SK-N-SH (cell line): ENCODE results near the gene TSPAN4. TPM values are rescaled to one million over a fixed set of nuclear protein-coding genes. Genes with fewer than 3 reads are reported as not detected.

ENCODE experiments used
- CTCF ChIA-PET: fragments of 300-600, 350-600 bp; formaldehyde crosslinking; extraction: SDS; loops from one replicate; lab custom pipeline; 2021; lab: Yijun Ruan, JAX
- POLR2A ChIA-PET: fragments of 350-600 bp; sonication (Branson Sonifier 250); formaldehyde crosslinking; extraction: SDS; loops from one replicate; lab custom pipeline; 2020; ENCODE audit warnings: antibody characterized with exemption, inconsistent platforms; lab: Yijun Ruan, JAX
- DNase-seq: peaks from one replicate; pipeline ENCODE4 v3.0.0; 2012
- H2AFZ ChIP-seq: fragments of 200-600 bp; sonication (generic); 2 replicates; pipeline ENCODE4 v1.8.1; 2016; ENCODE audit warnings: antibody characterized with exemption, mild to moderate bottlenecking, low read depth
- H3F3A ChIP-seq: fragments of 200-600 bp; sonication (generic); replicated peaks from 2 replicates; pipeline ENCODE3; 2016; ENCODE audit warnings: antibody characterized with exemption, mild to moderate bottlenecking; ENCODE audit not compliant: insufficient read depth
- H3K27ac ChIP-seq, 2 experiments: fragments of 200-500 bp in 1 of 2; fragments of 200-600 bp in 1 of 2; sonication (Bioruptor generic) in 1 of 2; sonication (generic), shearing (Covaris generic) in 1 of 2; 2 replicates each; pipeline versions ENCODE4 v1.5.1 to v1.6.1; 2014 to 2016; ENCODE audit warnings: low read depth in 2 of 2, inconsistent platforms in 1 of 2, low read length in 1 of 2, mild to moderate bottlenecking in 1 of 2, mixed read lengths in 1 of 2
- H3K27me3 ChIP-seq: fragments of 200-600 bp; sonication (generic), shearing (Covaris generic); 2 replicates; pipeline ENCODE4 v1.6.1; 2016; ENCODE audit warnings: mixed run types; ENCODE audit not compliant: insufficient read depth
- H3K36me3 ChIP-seq, 2 experiments: fragments of 200-500 bp in 1 of 2; fragments of 200-600 bp in 1 of 2; sonication (Bioruptor generic) in 1 of 2; sonication (generic) in 1 of 2; replicated peaks in 1 of 2; 2 replicates each; pipeline versions ENCODE3 to v1.5.1; 2014 to 2016; ENCODE audit warnings: low read length in 1 of 2, mild to moderate bottlenecking in 1 of 2; ENCODE audit not compliant: insufficient read depth in 2 of 2, control insufficient read depth in 1 of 2
- H3K4me1 ChIP-seq, 2 experiments: fragments of 200-500 bp in 1 of 2; fragments of 200-600 bp in 1 of 2; sonication (Bioruptor generic) in 1 of 2; sonication (generic), shearing (Covaris generic) in 1 of 2; 2 replicates each; pipeline versions ENCODE4 v1.5.1 to v1.6.1; 2014 to 2016; ENCODE audit warnings: low read depth in 1 of 2, low read length in 1 of 2, mixed run types in 1 of 2; ENCODE audit not compliant: insufficient read depth in 2 of 2, control insufficient read depth in 1 of 2
- H3K4me2 ChIP-seq: fragments of 200-600 bp; sonication (generic), shearing (Covaris generic); 2 replicates; pipeline ENCODE4 v1.6.1; 2017; ENCODE audit warnings: mixed run types
- H3K4me3 ChIP-seq, 2 experiments: fragments of 200-500 bp in 1 of 2; fragments of 200-600 bp in 1 of 2; sonication (Bioruptor generic) in 1 of 2; sonication (generic), shearing (Covaris generic) in 1 of 2; 2 replicates each; pipeline versions ENCODE4 v1.5.1 to v1.8.1; 2014 to 2016; ENCODE audit warnings: low read depth in 2 of 2, inconsistent platforms in 1 of 2, low read length in 1 of 2, mild to moderate bottlenecking in 1 of 2, mixed read lengths in 1 of 2, moderate library complexity in 1 of 2
- H3K79me2 ChIP-seq: fragments of 200-600 bp; sonication (generic); 2 replicates; pipeline ENCODE4 v1.8.1; 2017; ENCODE audit warnings: mild to moderate bottlenecking; ENCODE audit not compliant: insufficient read depth
- H3K9ac ChIP-seq: fragments of 200-600 bp; sonication (generic); 2 replicates; pipeline ENCODE4 v1.6.1; 2017; ENCODE audit warnings: mixed run types
- H3K9me2 ChIP-seq: fragments of 200-600 bp; sonication (generic); 2 replicates; pipeline ENCODE4 v1.6.1; 2017; ENCODE audit warnings: mixed run types
- H3K9me3 ChIP-seq: fragments of 200-600 bp; sonication (generic); 2 replicates; pipeline ENCODE4 v1.6.1; 2017; ENCODE audit warnings: mixed run types, mild to moderate bottlenecking, moderate library complexity
- H4K20me1 ChIP-seq: fragments of 200-600 bp; sonication (generic); 2 replicates; pipeline ENCODE4 v1.6.1; 2017; ENCODE audit warnings: mild to moderate bottlenecking, mixed run types; ENCODE audit not compliant: insufficient read depth
- ELF1 ChIP-seq: IDR thresholded peaks from 2 replicates; pipeline ENCODE4 v1.4.0; 2012
- FOXJ3 ChIP-seq: sonication (generic); formaldehyde crosslinking; IDR thresholded peaks from 2 replicates; pipeline ENCODE4 v1.5.1; 2020; ENCODE audit warnings: mild to moderate bottlenecking, missing genetic modification reagents
- GATA2 ChIP-seq: sonication (generic); formaldehyde crosslinking; IDR thresholded peaks from 2 replicates; pipeline ENCODE4 v1.5.0; 2020; ENCODE audit warnings: mild to moderate bottlenecking, missing genetic modification reagents
- JUND ChIP-seq: IDR thresholded peaks from 2 replicates; pipeline ENCODE4 v1.4.0; 2012
- MEF2A ChIP-seq: IDR thresholded peaks from 2 replicates; pipeline ENCODE4 v1.4.0; 2012; ENCODE audit warnings: low read depth, borderline replicate concordance
- MXI1 ChIP-seq: IDR thresholded peaks from 2 replicates; pipeline ENCODE4 v1.6.1; 2012; ENCODE audit warnings: mild to moderate bottlenecking, low read depth, low read length, improper control_type of control experiment
- NRF1 ChIP-seq: IDR thresholded peaks from 2 replicates; pipeline ENCODE4 v1.6.1; 2012; ENCODE audit warnings: low read depth, mild to moderate bottlenecking, low read length
- POLR2AphosphoS5 ChIP-seq: IDR thresholded peaks from 2 replicates; pipeline ENCODE4 v1.6.1; 2012; ENCODE audit warnings: low read depth, low read length
- REST ChIP-seq: IDR thresholded peaks from 2 replicates; pipeline ENCODE4 v1.6.1; 2012; ENCODE audit warnings: mild to moderate bottlenecking, low read depth, low read length, moderate library complexity
- SIN3A ChIP-seq: IDR thresholded peaks from 2 replicates; pipeline ENCODE4 v1.6.1; 2012; ENCODE audit warnings: low read depth, mild to moderate bottlenecking, low read length, moderate library complexity, borderline replicate concordance
- TCF12 ChIP-seq: IDR thresholded peaks from 2 replicates; pipeline ENCODE4 v1.4.0; 2012
- USF1 ChIP-seq: IDR thresholded peaks from 2 replicates; pipeline ENCODE4 v1.4.0; 2012; ENCODE audit warnings: low read depth, borderline replicate concordance
- WGBS: methylation state at CpG from one replicate; pipeline ENCODE4 v1.1.6; 2017; ENCODE audit warnings: low lambda C conversion rate; 5-methylcytosine and 5-hydroxymethylcytosine counted together
- polyA plus RNA-seq, 3 experiments: library from polyadenylated mRNA; depleted of rRNA; stranded (reverse); fragments of >200 nt; gene quantifications; 2 replicates each; pipeline ENCODE4 v1.2.3, GENCODE V29; 2012

Gene TSPAN4
- polyA plus RNA-seq, 1 of the 3 experiments (the other 2 are of a cell fraction) = 226 TPM

GRCh38 chr11:858053-858761 lies 15.6 kb downstream of the TSPAN4 start:
- peaks cover 10 to 81% of the 10 kb centered on the region in 2 experiments; a peak in 2 of 4 replicates for H3K4me1 ChIP-seq
- WGBS = 90% methylated on average over 20 of the region's 27 CpGs
- no peak for DNase-seq
- no peaks in the 10 kb centered on the region for H3K9me2 ChIP-seq
- H4K20me1 ChIP-seq = peaks cover 68% of the 10 kb centered on the region
- no peaks in the 10 kb centered on the region for H3F3A ChIP-seq
- no peak overlapping the region; a peak in 1 of 4 replicates for H3K27ac ChIP-seq
- no peaks in the 10 kb centered on the region for H3K9me3 ChIP-seq
- ChIA-PET POLR2A (interaction anchor here (1.2 to 2.5 kb wide), 3 partner anchors 36 to 196 kb away, joined by 3 to 8 read pairs (median 5); partner anchors contain the start of gene PNPLA2), CTCF (interaction anchor here (0.7 to 3.5 kb wide), 4 partner anchors 10 to 67 kb away, joined by 3 to 24 read pairs (median 3); no protein-coding TSS in a partner anchor)
- H3K36me3 ChIP-seq = peaks cover 0 to 3% of the 10 kb centered on the region in 2 experiments
- H3K4me2 ChIP-seq = no peak overlapping the region
- no peaks in the 10 kb centered on the region for H3K27me3 ChIP-seq
- no peak overlapping the region for H3K9ac ChIP-seq
- 0 out of 4 replicates have a peak overlapping the region, but pooled peaks of 1 of the 2 experiments have one; percentile 49 for H3K4me3 ChIP-seq
- H3K79me2 ChIP-seq = peaks cover 10% of the 10 kb centered on the region; the same call in 1 of the 2 replicates
- H2AFZ ChIP-seq = no peak overlapping the region
- TF ChIP-seq REST (peak; percentile 58; the same call in 1 of the 2 replicates), FOXJ3 (CRISPR knock-in tag) (no peak), MXI1 (no peak), POLR2AphosphoS5 (no peak)

GRCh38 chr11:858762-859339 lies 16.2 kb downstream of the TSPAN4 start:
- peak overlapping the region in 1 of 2 experiments; percentile 49; a peak in 2 of 4 replicates for H3K4me3 ChIP-seq

More at GRCh38 chr11:858762-859339, 16.2 kb downstream of the TSPAN4 start:
- peaks cover 61% of the 10 kb centered on the region for H4K20me1 ChIP-seq
- no peaks in the 10 kb centered on the region for H3K9me2 ChIP-seq
- no peaks in the 10 kb centered on the region for H3F3A ChIP-seq
- H3K36me3 ChIP-seq = peaks cover 0 to 4% of the 10 kb centered on the region in 2 experiments
- H3K4me1 ChIP-seq = peaks cover 10 to 83% of the 10 kb centered on the region in 2 experiments; a peak in 2 of 4 replicates
- H3K9me3 ChIP-seq = no peaks in the 10 kb centered on the region
- no peak for DNase-seq
- no peak for TF ChIP-seq NRF1
- TF ChIP-seq TCF12 = no peak
- TF ChIP-seq MEF2A = no peak
- TF ChIP-seq GATA2 = no peak
- no peak for TF ChIP-seq USF1
- no peak for TF ChIP-seq ELF1
- TF ChIP-seq JUND = no peak
- TF ChIP-seq POLR2AphosphoS5 = no peak
- no peak for TF ChIP-seq SIN3A
- H3K27me3 ChIP-seq = no peaks in the 10 kb centered on the region
- H3K79me2 ChIP-seq = peaks cover 10% of the 10 kb centered on the region; the same call in 1 of the 2 replicates
- 0 out of 2 replicates have a peak overlapping the region, but pooled peaks have one; percentile 11 for H3K4me2 ChIP-seq
- POLR2A ChIA-PET = interaction anchor here (0.6 to 2.5 kb wide), 8 partner anchors 11 to 195 kb away, joined by 3 to 8 read pairs (median 4); partner anchors contain the start of genes PNPLA2 and RPLP2
- H3K27ac ChIP-seq = no peak overlapping the region; a peak in 1 of 4 replicates
- 77% methylated on average over 35 of the region's 37 CpGs for WGBS
- no peak overlapping the region for H3K9ac ChIP-seq
- H2AFZ ChIP-seq = no peak overlapping the region
- CTCF ChIA-PET = interaction anchor here (0.7 to 4.0 kb wide), 9 partner anchors 11 to 192 kb away, joined by 3 to 24 read pairs (median 3); no protein-coding TSS in a partner anchor
